NOMO-1 treated with dmso at 0.1 percent for 144 hours (cell line): ENCODE measurements around the gene PAX5.
"Not testable (repeated sequence)": the region's sequence is repeated elsewhere in the genome, so short reads cannot be mapped to it uniquely, and the experiment has no call there.

ENCODE experiments used
- DNase-seq: peaks from one replicate; lab custom pipeline; 2025; ENCODE audit not compliant: unreplicated experiment; lab: John Stamatoyannopoulos, UW

The PAX5 gene

DNA sequence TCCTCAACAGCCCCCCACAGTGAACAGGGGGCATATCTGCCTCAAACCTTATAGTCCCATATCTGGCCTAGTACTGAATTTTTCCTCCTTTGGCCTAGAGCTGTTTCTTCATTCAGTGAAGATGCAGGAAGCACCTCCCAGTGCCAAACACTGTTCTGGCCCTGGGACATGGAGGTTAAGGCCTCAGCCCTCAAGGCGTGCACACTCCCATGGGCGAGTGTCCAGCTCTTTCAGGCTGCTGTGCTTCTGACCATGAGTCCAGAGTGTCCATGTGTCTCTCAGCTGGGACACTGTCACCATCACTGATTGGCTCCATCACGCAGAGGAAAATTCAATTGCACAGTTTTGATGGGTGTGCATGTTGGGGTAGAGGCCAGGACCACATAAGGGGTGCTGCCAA lies 151.5 kb downstream of the PAX5 start:
- DNase-seq = no peak

DNA sequence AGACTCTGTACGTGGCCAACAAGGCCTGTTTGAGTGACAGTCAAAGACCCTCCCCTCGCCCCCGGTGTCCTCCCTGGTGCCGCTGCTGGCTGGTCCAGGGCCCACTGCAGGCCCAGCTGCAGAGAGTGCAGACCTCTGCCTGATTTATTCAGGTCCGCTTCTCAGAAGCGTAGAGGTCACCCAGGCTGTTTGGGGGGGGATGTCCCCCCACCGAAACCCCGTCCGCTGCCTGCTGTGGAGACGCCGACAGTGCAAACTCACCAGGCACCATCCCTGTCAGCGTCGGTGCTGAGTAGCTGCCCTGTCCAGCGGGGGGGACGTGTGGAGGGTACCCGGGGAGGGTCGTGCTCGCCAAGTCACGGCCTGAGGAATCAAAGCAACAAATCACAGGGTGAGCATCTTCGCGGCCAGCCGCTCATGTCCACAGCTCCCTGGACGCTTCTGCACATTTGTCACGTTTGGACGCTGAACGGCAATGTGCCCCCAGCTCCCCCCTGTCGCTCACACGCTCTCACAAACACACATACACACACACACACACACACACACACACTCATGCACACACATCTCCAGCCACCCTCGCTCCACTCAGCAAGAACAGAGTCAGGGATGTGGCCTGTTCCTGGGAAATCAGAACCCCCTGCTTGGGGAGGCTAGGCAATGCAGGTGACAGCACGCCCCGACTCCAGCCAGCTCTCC lies 152.2 kb downstream of the PAX5 start:
- DNase-seq = no peak

DNA sequence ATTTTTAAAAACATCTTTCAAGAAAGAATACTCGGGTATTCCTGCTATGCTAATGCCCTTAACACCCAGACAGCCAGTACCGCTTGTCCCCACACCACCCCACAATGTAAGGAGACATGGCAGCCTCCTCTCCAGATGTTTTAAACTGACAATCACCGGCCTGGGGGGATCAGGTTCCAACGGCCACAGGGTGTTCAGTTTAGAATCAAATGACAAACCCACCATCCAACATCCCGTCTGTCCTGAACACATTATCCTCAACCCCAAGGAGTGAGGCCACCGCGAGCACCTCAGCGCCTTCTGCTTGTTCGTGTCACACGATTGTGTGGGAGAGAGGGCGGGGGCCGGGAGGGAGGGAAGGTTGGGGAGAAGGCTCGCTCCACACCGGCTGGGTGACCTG lies 152.8 kb downstream of the PAX5 start:
- no peak for DNase-seq

DNA sequence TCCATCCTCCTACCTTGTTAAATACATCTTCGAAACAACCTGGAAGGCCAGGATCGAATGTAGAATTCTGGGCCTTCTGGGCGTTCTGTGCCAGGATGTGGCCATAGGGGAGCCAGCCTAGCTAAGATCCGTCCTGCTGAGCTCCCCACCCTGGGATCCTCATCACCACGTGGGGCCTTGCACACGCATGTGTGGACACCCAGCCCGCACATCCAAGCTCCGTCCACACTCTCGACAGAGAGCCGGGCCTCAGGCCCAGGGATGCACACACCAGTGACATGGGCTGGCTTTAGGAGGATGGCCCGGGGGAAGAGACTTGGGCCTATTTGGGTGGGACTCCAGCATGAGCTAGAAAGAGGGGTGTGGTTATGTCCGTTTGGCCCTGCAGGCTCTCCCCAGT lies 154.0 kb downstream of the PAX5 start:
- no peak for DNase-seq

DNA sequence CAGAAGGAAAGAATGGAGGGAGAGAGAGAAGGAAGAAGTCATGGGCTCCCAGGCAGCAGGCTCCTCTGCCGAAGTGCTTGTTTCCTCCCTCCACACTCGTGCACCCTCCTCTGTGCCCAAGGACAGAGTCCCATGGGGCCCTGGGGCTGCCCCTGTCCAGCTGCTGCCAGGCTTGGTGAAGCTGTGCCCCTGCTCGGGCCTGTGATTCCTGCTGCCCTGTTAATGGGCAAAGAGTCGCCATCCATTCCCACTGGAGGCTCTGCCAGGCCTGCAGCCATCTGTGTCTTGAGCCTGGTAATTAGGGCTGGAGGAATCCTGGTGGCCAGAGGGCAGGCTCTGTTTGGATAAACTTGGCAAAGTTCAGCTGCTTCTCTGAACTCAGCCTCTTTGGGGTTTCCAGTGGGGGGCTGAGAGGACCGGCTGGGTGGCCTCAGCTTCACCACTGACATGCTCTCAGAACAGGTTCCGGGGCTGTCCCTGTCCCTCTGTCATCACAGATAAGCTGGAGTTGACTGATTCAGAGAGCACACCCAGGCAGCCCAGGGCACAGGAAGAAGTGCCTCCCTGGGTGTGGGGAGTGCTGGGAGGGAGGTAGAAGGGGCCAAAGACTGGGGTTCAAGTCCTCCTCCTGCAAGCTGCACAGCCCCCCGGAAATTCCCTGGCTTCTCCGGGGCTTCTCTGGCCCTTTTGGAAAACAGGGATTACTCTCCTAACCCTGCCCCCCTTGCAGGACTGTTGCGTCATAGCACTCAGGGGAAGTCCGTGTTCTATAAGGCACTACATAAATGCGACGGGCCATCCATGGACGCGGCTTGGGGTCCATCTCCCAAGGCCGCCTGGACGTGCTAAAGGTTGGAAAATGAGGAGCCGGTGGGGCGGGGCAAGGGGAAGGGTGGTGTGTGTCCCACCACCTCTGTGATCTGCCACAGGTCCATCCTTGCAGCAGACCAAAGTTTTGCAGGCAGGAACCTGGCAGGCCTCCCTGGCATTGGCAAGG lies 154.8 kb downstream of the PAX5 start:
- DNase-seq = no peak

DNA sequence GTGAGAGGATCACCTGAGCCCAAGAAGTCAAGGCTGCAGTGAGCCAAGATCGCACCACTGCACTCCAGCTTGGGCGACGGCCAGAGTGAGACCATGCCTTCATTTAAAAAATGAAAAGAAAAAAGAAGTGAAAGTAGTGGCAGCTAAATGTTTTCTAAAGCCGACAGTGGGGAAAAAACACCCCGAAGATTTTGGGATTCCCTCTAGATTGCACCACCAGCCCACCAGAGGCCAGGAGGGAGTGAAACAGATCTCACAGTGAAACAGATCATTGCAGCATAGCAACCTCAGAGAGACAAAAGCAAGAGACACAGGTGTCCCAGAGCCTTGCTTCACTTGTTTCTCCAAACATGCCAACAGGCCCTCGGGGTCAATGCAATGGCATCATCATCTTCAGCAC lies 156.8 kb downstream of the PAX5 start:
- DNase-seq = no peak

DNA sequence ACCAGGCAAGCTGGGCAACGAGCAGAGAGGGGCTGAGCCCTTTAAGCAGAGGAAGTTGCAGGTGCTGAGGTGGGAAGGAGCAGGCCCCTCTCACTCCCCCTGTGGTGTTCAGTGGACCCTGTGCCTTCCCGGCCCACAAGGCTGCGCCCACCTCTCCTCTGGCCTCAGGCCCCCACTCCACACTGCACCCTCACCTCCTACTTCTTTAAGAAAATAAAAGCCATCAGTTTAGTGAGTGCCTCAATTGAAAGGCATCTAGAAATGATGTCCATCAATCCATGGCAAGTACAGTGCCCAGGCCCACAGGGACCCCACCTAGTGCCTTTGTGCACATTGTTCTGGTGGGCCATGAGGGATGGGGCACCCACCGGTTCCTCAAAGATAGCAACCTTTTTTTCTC lies 158.0 kb downstream of the PAX5 start:
- no peak for DNase-seq

DNA sequence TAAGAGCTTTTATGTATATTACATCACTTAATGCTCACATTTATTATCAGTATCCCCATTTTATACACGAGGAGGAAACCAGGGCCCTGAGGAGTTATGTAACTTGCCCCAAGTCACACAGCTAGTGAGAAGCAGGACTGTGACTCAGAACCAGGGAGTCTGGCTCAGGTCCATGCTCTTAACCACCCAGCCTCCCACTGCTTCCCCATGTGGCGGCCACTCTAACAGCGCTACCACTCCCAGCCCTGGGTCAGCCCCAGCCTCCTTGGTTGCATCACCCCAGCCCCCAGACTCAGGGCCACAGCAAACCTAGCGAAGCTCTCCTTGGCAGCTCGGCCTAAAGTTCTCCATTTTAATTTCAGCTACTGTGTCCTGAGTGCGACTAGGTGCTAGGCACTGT lies 159.1 kb downstream of the PAX5 start:
- DNase-seq = no peak

DNA sequence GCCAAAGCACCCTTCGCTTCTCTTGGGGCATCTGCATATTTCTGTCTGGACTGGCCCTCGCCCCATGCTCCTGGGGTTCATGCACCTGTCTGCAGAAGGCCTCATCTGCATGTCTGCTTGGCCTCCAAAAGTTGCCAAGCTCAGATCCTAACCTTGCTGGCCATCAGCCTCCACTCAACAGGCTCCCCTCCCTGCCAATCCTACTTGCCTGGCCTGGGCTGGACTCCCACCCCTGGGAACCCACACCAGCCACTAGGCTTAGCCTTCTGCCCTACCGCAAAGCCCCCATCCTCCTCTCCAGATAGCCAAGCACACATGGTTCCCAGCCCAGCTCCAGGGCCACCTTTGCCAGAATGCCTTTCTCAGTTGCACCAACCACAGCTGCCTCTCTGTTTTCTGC lies 159.8 kb downstream of the PAX5 start:
- no peak for DNase-seq

DNA sequence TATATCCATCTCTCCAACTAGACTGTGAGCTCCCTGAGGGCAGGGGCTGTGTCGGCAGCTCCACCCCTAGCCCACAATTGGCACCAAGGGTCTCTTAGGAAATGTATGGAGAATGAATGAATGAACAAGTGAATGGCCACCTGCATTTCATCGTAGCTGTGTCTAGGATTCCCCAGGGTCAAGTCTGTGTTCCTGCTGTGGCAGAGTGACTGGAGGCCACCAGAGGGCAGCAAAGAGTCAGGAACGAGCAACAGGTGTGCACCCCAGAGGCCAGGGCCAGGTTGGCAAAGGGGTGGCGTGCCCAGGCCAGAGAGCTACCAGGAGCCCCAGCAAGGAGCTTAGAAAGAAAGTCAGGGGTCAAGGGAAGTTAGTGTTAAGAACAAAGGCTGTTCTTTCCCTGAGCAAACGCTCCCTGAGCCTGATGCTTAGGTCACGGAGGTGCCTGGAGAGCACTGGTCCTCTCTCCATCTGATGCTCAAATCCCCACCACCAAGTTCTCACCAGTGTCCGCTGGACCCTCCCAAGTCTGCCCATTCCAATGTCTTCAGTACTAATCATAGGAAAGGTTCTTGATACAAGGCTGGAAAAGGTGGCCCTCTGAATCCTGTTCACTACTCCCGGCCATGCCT lies 160.7 kb downstream of the PAX5 start:
- no peak for DNase-seq

DNA sequence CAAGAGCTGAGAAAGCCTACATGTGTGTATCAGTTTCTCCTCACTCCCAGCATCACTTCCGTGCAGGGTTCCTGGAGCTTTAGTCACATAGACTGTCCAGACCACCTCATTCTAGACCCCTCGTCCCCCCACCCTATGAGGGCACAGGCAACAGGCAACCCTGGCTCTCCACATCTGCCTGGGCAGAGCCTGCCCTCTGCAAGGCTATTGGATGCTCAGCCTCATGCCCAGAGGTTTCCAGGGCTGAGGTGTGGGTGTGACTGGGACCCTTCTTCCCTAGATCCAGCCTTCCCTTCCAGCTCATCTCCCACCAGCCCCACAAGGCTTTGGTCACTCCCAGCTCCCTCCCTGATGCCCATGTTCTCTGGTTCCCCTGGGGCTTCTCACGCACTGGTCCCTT lies 161.4 kb downstream of the PAX5 start:
- DNase-seq = no peak

DNA sequence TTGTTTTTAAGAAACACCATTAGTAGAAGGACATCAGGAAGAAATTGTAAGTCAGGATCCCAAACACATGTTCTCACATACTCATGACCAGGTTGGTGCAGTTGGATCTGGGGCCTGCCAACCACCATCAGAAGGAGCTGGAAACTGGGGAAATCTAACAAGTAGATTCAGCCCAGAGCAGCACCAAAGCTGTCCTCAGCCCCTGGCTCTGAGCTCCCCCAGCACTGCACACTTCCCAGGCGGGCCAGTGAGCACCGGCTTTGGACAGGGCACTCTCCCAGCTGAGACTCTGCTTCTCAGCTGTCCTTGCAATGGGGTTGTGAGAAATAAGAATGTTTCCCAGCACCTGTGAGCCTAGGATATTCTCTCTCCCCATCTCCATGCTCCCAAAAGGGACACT lies 162.5 kb downstream of the PAX5 start:
- no peak for DNase-seq

DNA sequence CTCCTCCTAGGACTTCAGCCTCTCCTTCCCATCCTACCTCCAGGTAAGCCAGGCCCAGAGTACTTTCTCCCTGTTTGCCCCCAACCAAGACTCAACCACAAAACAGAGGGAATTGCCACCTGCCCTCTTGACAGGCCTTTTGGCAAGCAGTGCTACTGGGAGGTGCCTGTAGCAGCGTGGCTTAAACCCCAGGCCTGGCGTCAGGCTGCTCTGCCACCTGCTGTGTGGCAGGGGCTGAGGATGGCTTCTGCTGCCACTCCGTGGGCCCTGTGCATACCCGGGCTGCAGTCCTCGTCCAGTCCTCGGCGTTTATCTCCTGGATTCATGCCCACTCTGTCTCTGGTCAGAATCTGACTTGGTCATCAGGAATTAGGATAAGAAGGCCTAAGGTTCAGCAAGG lies 163.1 kb downstream of the PAX5 start:
- DNase-seq = no peak

DNA sequence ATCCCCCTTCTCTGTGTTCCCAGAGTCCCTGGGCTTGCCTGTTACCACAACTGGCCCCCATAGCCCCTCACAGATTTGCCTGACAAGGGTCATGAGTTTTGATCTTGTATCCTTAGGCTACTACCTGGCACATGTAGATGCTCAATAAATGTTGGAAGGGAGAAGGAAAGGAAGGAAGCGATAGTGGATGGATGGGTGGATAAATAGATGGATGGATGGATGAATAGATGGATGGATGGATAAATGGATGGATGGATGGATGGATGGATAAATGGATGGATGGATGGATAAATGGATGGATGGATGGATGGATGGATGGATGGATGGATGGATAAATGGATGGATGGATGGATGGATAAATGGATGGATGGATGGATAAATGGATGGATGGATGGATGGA lies 164.5 kb downstream of the PAX5 start:
- DNase-seq = not testable (repeated sequence)

DNA sequence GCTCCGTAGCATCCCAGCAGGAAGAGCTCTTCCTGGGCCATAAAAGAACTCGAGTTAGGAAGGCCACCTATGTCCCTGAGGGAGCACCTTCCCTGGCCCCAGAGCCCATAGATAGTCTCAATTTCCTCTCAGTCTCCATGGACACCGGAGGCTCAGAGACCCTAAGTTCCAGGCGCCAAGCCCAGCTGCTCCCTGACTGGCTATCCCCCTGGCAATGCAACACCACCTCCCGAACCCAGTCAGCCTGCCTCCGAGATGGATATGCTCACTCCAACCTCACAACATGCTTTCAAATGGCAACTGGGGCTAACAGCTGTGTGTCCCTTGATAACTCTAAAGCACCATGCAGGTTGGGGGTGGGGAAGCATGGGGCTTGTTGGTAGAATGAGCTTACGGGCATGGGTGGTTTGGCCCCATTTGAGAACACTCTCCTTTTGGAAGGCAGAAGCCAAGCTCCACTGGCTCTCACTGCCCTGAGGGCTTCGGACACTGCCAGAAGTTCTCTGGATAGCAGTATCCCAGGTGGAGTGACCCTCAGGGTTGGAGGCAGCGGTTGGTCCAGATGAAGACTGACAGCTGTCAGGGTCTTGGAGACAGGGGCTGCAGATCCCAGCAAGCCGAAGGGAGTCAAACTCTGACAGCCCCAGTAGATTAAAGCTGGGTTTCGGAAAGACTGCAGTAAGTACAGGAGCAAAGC lies 165.3 kb downstream of the PAX5 start:
- no peak for DNase-seq

DNA sequence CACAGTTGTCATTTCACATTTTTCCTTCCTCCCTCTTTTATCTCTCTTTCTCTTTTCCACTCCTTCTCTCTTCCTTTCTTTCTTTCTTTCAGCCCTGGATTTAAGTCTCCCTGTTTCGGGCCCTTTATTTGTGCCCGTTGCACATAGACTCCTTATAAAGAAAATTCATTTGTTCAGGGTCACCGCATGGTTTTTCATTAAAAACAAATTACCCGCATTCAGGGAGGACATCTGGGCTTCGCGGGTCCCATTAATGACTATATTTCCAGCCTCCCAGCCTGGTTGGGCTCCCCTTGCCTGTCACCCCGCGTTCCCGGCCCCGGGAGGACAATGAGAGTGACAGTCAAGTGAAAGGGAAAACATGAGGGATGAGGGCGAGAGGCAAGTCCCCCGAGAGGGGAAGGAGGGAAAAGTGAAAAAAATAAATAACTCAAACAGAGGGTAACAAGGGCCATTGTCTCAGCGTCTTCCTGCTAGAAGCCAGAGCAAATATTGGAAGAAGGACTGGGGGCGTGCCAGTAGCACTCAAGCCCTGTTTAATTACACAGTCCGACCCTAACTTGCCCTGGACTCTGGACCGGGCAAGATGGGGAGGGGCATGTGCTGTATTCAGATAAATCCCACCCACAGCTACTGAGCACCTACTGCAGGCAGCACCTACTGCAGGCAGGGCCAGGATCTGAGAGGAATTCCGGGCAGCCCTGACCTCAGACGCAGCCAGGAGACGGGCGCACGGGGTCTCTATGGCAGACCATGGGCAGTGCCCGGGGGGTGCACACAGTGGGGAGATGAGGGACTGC lies 166.2 kb downstream of the PAX5 start:
- no peak for DNase-seq

DNA sequence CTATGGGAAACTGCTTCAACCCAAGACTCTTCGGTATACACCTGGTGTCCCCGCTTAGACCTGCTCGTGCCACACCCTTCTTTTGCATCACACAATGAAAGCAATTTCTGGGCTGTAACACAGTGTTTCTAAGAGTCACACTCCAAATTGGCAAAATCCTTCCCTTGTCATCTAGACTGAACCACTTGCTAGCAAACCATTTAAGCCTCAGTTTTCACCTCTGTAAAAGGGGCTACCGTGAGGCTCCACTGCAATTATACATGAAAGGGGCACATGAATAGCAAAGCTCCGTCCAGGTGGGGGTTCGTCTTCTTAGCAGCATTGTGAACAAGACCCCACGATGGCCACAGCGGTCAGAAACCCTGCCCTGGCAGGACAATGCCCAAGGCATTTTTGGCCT lies 166.8 kb downstream of the PAX5 start:
- no peak for DNase-seq

DNA sequence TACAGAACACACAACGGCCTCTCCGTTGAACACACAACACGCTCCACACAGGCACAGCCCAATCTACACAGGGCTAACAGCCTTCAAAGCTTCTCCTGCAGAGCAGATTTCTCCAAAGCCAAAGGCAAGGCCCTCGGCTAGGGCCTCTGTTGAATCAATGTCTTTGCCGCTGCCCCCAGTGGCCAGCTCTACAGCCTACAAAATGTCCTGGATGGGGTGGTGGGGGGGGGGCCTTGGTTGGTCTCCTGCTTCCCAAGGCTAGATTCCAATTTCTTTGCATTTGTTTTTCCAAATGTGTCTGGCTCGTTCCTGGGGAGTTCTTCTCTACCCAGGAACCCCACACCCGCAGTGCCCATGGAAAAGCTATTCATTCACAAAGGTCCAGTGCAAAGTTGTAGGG lies 167.2 kb downstream of the PAX5 start:
- DNase-seq = no peak

DNA sequence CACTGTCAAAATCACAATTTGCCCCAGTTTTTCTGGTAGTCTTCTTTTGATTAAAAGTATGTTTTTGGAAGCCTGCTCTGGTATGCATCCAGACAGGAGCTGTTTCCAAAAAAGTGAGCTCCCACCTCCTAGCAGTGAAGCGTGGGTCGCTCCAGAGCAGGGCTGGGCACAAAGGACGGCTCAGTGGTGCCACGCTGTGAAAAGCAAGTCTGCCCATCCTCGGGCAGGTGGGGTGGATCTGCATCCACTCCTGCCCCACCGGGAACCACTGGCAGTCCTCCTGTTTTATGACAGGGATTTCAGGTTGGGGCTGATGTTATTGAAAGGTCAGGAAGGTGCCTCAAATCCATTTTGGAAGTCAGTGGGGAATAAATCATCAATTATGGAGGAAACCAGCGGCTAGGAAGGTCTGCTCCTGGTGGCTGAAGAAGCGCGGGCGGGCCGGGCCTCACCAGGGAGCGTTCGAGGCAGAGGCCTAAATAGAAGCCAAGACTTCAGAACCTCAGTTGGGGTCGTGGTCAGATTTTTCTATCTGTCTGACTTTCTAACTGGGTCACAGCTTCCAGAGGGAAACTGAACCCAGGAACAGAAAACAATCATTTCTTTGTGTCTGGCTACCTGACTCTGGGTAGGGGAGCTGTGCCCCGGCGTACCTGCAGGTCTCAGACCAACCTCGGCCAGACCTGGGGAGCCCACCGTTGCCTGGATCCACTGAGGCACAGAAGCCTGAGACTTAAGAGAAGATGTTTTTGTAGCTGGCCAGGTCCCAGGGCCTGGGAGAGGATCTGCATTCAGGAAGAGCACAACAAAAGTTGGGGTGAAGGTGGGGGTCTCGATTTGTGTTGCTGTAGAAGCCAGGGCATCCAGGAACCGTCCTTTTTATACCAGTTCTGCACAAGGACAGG lies 168.1 kb downstream of the PAX5 start:
- DNase-seq = no peak
